GM12878 (cell line): ENCODE data around the gene BUB1B.

Source experiments
- ATF3 ChIP-seq: IDR thresholded peaks from 2 replicates; pipeline ENCODE4 v1.6.1; 2011; ENCODE audit warnings: low read depth, mild to moderate bottlenecking, low read length, moderate library complexity, borderline replicate concordance; ENCODE audit errors: extremely low read depth
- BMI1 ChIP-seq: fragments of 450-650 bp; IDR thresholded peaks from 2 replicates; pipeline ENCODE4 v1.6.1; 2016; ENCODE audit warnings: mild to moderate bottlenecking, moderate library complexity, borderline replicate concordance
- IKZF1 ChIP-seq: fragments of 450-650 bp; conservative IDR thresholded peaks from 2 replicates; pipeline ENCODE4 v1.6.1; 2017; ENCODE audit warnings: antibody characterized with exemption, mild to moderate bottlenecking
- JUND ChIP-seq: IDR thresholded peaks from 2 replicates; pipeline ENCODE4 v1.6.1; 2012; ENCODE audit warnings: low read depth, mild to moderate bottlenecking, low read length, improper control_type of control experiment, moderate library complexity
- KLF5 ChIP-seq: fragments of 450-650 bp; IDR thresholded peaks from 2 replicates; pipeline ENCODE4 v1.6.1; 2014; ENCODE audit warnings: mild to moderate bottlenecking; ENCODE audit not compliant: partially characterized antibody
- MXI1 ChIP-seq: fragments of 150-350 bp; IDR thresholded peaks from 2 replicates; pipeline ENCODE4 v1.6.1; 2011; ENCODE audit warnings: low read depth, mild to moderate bottlenecking, inconsistent platforms, low read length, improper control_type of control experiment
- MYB ChIP-seq: fragments of 150-350 bp; IDR thresholded peaks from 2 replicates; pipeline ENCODE4 v1.6.1; 2014; ENCODE audit warnings: mild to moderate bottlenecking, low read depth, low read length, borderline replicate concordance
- POLR2A ChIP-seq: IDR thresholded peaks from 2 replicates; pipeline ENCODE4 v1.6.1; 2011; ENCODE audit warnings: low read depth, mild to moderate bottlenecking, low read length
- REST ChIP-seq: IDR thresholded peaks from 2 replicates; pipeline ENCODE4 v1.6.1; 2012; ENCODE audit warnings: mild to moderate bottlenecking, low read depth, low read length
- USF2 ChIP-seq: IDR thresholded peaks from 2 replicates; pipeline ENCODE4 v1.6.1; 2011; ENCODE audit warnings: low read depth, low read length, improper control_type of control experiment, borderline replicate concordance
- TF ChIP-seq, protein P1 (sequence below), 3 experiments: IDR thresholded peaks in 2 of 3; conservative IDR thresholded peaks in 1 of 3; 2 replicates each; pipeline ENCODE4 v1.5.1; 2011; ENCODE audit warnings: low read depth in 3 of 3, low read length in 3 of 3, mild to moderate bottlenecking in 3 of 3, control low read depth in 2 of 3, moderate library complexity in 2 of 3, inconsistent platforms in 1 of 3, mixed read lengths in 1 of 3; ENCODE audit not compliant: control insufficient read depth in 2 of 3, insufficient read depth in 1 of 3; ENCODE audit errors: extremely low read depth in 1 of 3

GRCh38 chr15:40192942-40193341 lies 32.1 kb downstream of the BUB1B start:
- TF ChIP-seq IKZF1 (no peak), USF2 (no peak), ATF3 (no peak), MYB (no peak), POLR2A (no peak), MXI1 (no peak), JUND (no peak), KLF5 (no peak), REST (no peak), BMI1 (no peak)
- TF ChIP-seq, protein P1, sequence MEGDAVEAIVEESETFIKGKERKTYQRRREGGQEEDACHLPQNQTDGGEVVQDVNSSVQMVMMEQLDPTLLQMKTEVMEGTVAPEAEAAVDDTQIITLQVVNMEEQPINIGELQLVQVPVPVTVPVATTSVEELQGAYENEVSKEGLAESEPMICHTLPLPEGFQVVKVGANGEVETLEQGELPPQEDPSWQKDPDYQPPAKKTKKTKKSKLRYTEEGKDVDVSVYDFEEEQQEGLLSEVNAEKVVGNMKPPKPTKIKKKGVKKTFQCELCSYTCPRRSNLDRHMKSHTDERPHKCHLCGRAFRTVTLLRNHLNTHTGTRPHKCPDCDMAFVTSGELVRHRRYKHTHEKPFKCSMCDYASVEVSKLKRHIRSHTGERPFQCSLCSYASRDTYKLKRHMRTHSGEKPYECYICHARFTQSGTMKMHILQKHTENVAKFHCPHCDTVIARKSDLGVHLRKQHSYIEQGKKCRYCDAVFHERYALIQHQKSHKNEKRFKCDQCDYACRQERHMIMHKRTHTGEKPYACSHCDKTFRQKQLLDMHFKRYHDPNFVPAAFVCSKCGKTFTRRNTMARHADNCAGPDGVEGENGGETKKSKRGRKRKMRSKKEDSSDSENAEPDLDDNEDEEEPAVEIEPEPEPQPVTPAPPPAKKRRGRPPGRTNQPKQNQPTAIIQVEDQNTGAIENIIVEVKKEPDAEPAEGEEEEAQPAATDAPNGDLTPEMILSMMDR (IDR thresholded peaks at IDR 0.05 in 2 of 3, conservative IDR thresholded peaks at IDR 0.05 in 1 of 3; ENCODE audit: control insufficient read depth in 2 of 3, extremely low read depth in 1 of 3, insufficient read depth in 1 of 3, low read depth in 3 of 3, low read length in 3 of 3) = no peak
